GM12865 (cell line): ENCODE results near the gene SNHG17.
A peak's percentile ranks its signal among the peaks of the same experiment; 100 is the strongest.
"Not testable (repeated sequence)": the region's sequence is repeated elsewhere in the genome, so short reads cannot be mapped to it uniquely, and the experiment has no call there.

Source experiments
- DNase-seq: peaks from one replicate; pipeline ENCODE4 v3.0.0; 2010; ENCODE audit warnings: low read depth
- H3K4me3 ChIP-seq: 2 replicates; pipeline ENCODE4 v1.5.1; 2011; ENCODE audit warnings: mild to moderate bottlenecking, low read depth, low read length, control low read depth
- TF ChIP-seq, protein P1 (sequence below): IDR thresholded peaks from 2 replicates; pipeline ENCODE4 v1.5.1; 2011; ENCODE audit warnings: low read length, control low read depth, low read depth, inconsistent platforms; ENCODE audit not compliant: insufficient read depth; ENCODE audit errors: missing control alignments

The SNHG17 gene

DNA sequence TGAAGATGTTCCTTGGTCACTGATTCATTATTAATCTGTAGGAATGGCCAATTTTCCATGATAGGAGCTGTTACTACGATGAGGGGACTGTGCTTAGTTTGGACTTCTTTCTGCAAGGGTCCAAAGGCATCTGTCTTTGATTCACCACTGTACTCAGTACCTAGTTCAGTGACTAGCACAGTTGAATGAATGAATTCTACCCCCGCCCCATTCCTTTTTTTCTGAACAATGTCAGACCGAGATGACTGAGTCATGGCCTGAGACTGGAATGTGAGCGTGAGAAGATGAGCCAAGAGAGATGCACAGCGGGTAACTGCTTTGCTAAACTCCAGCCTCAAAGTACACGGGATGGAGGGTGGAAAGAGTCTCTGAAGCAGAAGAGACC, 419 bp upstream of the SNHG17 start:
- no peak for DNase-seq
- H3K4me3 ChIP-seq: no peak overlapping the region
- TF ChIP-seq, protein P1, sequence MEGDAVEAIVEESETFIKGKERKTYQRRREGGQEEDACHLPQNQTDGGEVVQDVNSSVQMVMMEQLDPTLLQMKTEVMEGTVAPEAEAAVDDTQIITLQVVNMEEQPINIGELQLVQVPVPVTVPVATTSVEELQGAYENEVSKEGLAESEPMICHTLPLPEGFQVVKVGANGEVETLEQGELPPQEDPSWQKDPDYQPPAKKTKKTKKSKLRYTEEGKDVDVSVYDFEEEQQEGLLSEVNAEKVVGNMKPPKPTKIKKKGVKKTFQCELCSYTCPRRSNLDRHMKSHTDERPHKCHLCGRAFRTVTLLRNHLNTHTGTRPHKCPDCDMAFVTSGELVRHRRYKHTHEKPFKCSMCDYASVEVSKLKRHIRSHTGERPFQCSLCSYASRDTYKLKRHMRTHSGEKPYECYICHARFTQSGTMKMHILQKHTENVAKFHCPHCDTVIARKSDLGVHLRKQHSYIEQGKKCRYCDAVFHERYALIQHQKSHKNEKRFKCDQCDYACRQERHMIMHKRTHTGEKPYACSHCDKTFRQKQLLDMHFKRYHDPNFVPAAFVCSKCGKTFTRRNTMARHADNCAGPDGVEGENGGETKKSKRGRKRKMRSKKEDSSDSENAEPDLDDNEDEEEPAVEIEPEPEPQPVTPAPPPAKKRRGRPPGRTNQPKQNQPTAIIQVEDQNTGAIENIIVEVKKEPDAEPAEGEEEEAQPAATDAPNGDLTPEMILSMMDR: no peak

DNA sequence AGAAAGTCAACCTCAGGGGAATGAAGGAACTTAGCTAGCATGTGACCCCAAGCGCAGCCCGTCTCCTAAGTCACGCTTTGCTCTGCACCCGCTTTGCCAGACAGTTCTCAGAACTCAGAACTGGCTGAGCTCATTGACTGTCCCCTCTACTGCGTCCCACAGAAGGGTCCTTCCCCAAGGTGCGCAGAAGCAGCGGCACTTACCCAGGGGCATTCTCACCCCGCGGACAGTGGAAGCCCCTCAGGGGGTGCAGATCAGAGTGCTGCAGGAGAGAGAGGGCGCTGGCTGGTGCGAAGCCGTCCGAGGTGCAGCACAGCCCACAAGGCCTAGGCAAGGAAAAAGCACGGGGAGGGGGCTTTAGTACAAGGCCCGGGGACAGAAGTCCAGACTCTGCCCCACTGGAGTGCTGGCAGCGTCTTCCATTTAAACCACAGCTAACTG, 807 bp downstream of the SNHG17 start:
- peak overlapping the region; percentile 85 for H3K4me3 ChIP-seq
- peak; percentile 51 for DNase-seq
- TF ChIP-seq, protein P1: no peak

DNA sequence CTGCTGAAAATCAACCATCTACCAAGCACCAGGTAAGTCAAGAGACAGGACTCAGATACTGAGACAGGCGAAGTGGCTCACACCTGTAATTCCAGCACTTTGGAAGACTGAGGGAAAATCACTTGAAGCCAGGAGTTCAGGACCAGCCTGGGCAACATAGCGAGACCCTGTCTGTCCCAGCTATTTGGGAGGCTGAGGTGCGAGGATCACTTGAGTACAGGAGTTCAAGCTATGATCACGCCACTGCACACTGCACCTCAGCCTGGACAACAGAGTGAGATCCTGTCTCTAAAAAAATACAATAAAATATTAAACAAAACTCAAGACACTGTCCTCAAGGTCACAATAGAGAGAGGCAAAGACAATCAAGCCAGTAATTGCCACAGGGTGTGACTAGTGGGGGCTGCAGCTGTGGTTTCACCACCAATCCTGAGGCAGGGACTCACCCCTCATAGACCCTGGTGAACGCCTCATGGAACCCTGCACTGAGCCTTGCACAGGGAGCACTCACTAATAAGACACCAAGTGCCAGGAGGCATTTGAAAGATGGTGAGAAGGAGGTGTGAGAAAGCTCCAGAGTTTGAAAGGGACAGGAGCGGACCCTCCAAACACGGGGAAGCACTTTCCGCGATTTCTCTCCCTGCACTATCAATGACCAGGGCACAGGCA, 1.7 kb downstream of the SNHG17 start:
- TF ChIP-seq, protein P1: no peak
- H3K4me3 ChIP-seq: peak overlapping the region; percentile 85
- DNase-seq: no peak

DNA sequence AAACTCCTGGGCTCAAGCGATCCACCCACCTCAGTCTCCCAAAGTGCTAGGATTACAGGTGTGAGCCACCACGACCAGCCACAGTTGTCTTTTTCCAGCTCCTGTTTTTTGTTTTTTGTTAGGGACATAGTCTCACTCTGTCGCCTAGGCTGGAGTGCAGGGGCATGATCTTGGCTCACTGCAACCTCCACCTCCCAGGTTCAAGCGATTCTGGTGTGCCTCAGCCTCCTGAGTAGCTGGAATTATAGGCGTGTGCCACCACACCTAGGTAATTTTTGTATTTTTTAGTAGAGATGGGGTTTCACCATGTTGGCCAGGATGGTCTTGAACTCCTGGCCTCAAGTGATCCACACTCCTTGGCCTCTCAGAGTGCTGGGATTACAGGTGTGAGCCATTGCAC, 2.3 kb downstream of the SNHG17 start:
- DNase-seq: not testable (repeated sequence)
- H3K4me3 ChIP-seq: peak overlapping the region; percentile 85

DNA sequence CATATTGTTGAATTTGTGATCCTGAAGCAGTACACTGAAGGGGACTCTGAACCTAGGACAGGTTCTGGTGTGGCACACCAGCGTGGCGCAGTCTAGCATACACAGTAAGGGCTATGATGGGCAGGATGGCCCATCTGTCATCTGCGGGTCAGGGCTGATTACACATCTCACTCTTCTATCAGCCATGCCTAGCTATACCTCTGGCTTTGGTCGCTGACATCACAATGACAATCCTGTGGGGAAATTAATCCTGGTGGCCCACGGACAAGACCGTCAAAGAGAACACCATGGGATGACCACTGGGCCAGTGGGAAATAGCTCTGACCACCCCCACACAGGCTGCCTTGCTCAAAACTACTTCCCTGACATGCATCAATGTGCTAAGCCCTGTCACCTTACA, 2.8 kb downstream of the SNHG17 start:
- no peak for DNase-seq
- TF ChIP-seq, protein P1: no peak
- no peak overlapping the region for H3K4me3 ChIP-seq

DNA sequence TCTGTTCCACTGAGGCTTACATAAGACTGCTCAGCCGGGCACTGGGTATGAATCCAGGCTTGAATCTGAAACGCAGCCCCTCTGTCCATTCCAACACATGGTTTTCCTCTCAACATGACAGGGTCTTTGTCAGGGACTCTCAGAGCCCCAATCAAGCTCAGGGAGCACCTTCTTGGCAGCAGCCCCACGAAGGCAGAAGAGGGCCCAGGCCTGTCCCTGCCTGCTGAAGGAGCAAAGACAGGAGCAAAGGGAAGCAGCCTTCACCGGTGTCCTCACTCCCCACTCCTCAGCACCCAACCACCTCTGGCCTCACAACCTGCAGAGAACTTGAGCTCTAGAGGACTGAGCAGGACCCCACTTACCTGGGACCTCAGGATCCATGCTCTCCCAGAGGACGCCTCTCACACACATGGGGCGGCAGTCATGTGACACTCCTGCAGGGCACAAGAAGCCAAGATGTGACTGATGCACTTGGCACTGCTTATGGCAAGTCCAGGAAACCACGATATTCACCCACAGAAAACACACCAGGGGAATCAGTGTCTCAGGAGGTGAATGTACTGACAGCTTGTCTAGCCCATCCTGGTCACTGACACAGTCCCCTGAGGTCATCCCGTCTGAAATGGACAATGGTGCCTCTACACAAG, 4.3 kb downstream of the SNHG17 start:
- no peak overlapping the region for H3K4me3 ChIP-seq
- DNase-seq: no peak
- TF ChIP-seq, protein P1: no peak

DNA sequence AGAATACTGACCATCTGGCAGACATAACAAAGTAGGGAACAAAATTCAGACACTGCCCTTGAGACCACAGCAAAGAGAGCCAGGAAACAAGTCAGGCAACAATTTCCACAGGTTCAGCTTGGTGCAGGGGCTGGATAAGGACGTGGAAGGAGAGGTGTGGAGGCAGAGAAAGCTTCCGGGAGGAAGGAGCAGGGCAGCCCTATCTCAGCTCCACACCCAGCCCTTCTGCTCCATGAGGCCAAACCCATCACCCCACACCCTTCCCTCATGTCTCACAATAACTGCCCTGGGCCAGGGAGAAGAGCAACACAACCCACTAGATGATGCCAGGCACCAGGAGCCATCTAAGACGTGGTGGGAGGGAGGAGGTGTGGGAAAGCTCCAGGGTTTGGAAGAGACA, 5.8 kb downstream of the SNHG17 start:
- H3K4me3 ChIP-seq: no peak overlapping the region
- DNase-seq: no peak
- TF ChIP-seq, protein P1: no peak
